Testis (tissue), 3 donors: ENCODE data around the gene SCFD2. TPM values are rescaled to one million over a fixed set of nuclear protein-coding genes. Genes with fewer than 3 reads are reported as not detected.
"Not testable (repeated sequence)": the region's sequence is repeated elsewhere in the genome, so short reads cannot be mapped to it uniquely, and the experiment has no call there.

Experiments used
- DNase-seq: peaks from one replicate; pipeline ENCODE4 v3.0.0-alpha.2; 2019
- H3K27ac ChIP-seq, 2 donors: fragments of 200-600 bp; sonication (generic); one replicate each; pipeline ENCODE4 v1.5.1; 2019
- H3K27me3 ChIP-seq: fragments of 200-600 bp; sonication (generic); one replicate; pipeline ENCODE4 v1.5.1; 2019
- H3K36me3 ChIP-seq: fragments of 200-600 bp; sonication (generic); one replicate; pipeline ENCODE4 v1.5.1; 2017; ENCODE audit warnings: low read depth; ENCODE audit errors: missing control alignments
- H3K4me1 ChIP-seq: fragments of 200-600 bp; sonication (generic); one replicate; pipeline ENCODE4 v1.5.1; 2019
- H3K4me3 ChIP-seq, 2 donors: fragments of 200-600 bp; sonication (generic); one replicate each; pipeline ENCODE4 v1.5.1; 2017 to 2019
- H3K9me3 ChIP-seq: fragments of 200-600 bp; sonication (generic); one replicate; pipeline ENCODE4 v1.5.1; 2017
- CTCF ChIP-seq, 3 experiments: fragments of 450-650 bp in 2 of 3; fragments of 200-600 bp in 1 of 3; sonication (generic) in 1 of 3; IDR thresholded peaks; one replicate each; pipeline ENCODE4 v1.5.1; 2016 to 2019; ENCODE audit warnings: antibody characterized with exemption in 3 of 3, mild to moderate bottlenecking in 2 of 3, moderate library complexity in 1 of 3
- POLR2A ChIP-seq: fragments of 450-650 bp; IDR thresholded peaks from one replicate; pipeline ENCODE4 v1.6.1; 2017; ENCODE audit warnings: antibody characterized with exemption, mild to moderate bottlenecking, moderate library complexity
- WGBS, 2 donors: methylation state at CpG; one replicate each; pipeline ENCODE4 v1.1.5; 2018; 5-methylcytosine and 5-hydroxymethylcytosine counted together
- intact Hi-C: fragments of 100-400 bp; cut with DNase I; formaldehyde crosslinking; loops from one replicate; pipeline ENCODE4 v1.15.1; 2023; ENCODE audit warnings: low total_unique reads
- polyA plus RNA-seq: library from polyadenylated mRNA; stranded (reverse); fragments of 350-450 nt; fragmentation: Illumina TruSeq; extraction: RNeasy Lipid Tissue Mini Kit (QIAGEN cat#74804); gene quantifications from one replicate; pipeline ENCODE4 v1.2.3, GENCODE V29; 2014; ENCODE audit warnings: low read depth, low replicate concordance; ENCODE audit not compliant: insufficient read depth
- total RNA-seq, 2 donors: library from RNA; depleted of rRNA; stranded (reverse); fragments of >200 nt; gene quantifications; one replicate each; pipeline ENCODE4 v1.2.3, GENCODE V29; 2016

The SCFD2 gene
- total and polyA plus RNA-seq, 3 donors from 2014 or later: 6.0 to 24.5 (median 21.3) TPM

GRCh38 chr4:53186714-53187358 lies 179.0 kb downstream of the SCFD2 start:
- no peaks in the 10 kb centered on the region for H3K36me3 ChIP-seq
- H3K9me3 ChIP-seq: no peaks in the 10 kb centered on the region
- intact Hi-C loops: no loop called here
- H3K4me3 ChIP-seq: no peak overlapping the region
- 87 to 91% methylated on average over 4 of the region's 4 CpGs for WGBS, 2 donors
- no peak overlapping the region for H3K27ac ChIP-seq
- peaks cover 6% of the 10 kb centered on the region for H3K4me1 ChIP-seq
- DNase-seq: no peak
- no peak for TF ChIP-seq POLR2A
- no peak for TF ChIP-seq CTCF (IDR thresholded peaks at IDR 0.05)
- no peaks in the 10 kb centered on the region for H3K27me3 ChIP-seq

DNA sequence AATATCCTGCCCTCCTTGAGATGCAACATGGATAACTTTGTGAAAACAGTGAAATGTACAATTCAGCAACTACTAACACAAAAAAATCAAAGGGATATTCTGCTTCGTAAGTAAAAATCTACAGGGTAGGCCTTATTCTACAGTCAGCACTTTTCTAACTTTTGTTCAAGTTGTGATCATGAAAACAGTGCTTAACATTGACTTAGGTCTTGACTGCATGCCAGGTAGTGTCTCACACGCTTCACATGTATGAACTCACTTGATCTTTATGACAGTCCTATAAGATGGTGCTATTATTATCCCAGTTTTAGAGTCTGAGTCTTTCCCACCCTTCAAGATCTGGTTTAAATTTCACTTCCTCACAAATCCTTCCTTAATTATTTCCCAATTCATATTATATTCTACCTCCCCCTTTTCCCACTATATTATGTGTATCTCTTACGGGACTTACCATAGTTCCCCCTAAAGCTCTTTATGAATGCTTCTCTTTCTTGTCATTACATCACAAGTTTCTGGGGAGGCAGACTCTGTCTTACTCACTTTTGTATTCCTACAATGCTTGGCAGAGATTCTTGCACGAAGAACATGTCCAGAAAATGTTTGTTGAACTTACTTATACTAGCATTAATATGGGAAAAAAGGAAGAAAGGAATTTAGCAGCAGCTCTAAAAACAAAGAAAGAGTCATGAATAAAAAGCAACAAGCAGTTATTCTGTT lies 179.8 kb downstream of the SCFD2 start:
- no peak for DNase-seq
- intact Hi-C loops: no loop called here
- H3K36me3 ChIP-seq: no peaks in the 10 kb centered on the region
- no peak for TF ChIP-seq CTCF (IDR thresholded peaks at IDR 0.05)
- no peak for TF ChIP-seq POLR2A
- no peaks in the 10 kb centered on the region for H3K9me3 ChIP-seq
- peaks cover 6% of the 10 kb centered on the region for H3K4me1 ChIP-seq
- H3K27me3 ChIP-seq: no peaks in the 10 kb centered on the region
- WGBS, 2 donors: 74 to 75% methylated on average over 4 of the region's 4 CpGs
- H3K4me3 ChIP-seq: no peak overlapping the region
- no peak overlapping the region for H3K27ac ChIP-seq

DNA sequence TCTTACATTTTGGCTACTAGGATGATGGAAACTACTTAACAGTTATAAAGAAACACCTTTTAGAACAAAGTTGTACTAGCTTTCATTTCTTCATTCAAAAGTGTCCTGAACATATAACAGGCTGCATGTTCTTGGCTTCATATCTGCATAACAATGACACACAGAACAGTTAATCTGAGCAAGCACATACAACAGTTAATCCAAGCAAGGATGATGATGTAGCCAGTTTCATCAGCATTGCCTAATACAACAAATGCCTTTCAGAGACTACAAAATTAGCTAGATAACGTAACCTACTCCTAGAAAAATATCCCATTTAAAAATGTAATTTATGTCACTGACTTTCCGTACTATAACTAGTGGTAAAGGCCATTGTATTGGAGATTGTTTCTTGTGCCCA lies 182.1 kb downstream of the SCFD2 start:
- H3K36me3 ChIP-seq: no peaks in the 10 kb centered on the region
- H3K4me3 ChIP-seq: no peak overlapping the region
- no peaks in the 10 kb centered on the region for H3K9me3 ChIP-seq
- peaks cover 6% of the 10 kb centered on the region for H3K4me1 ChIP-seq
- 95% methylated on average over 2 of the region's 2 CpGs for WGBS, 2 donors
- TF ChIP-seq POLR2A (no peak), CTCF (IDR thresholded peaks at IDR 0.05) (no peak)
- H3K27ac ChIP-seq: no peak overlapping the region
- H3K27me3 ChIP-seq: no peaks in the 10 kb centered on the region
- intact Hi-C loops: no loop called here
- DNase-seq: no peak

- H3K27me3 ChIP-seq, H3K9me3 ChIP-seq, intact Hi-C loops, DNase-seq, H3K4me1 ChIP-seq, H3K36me3 ChIP-seq, H3K27ac ChIP-seq, H3K4me3 ChIP-seq: not testable (repeated sequence)
- 90 to 98% methylated on average over 4 of the region's 4 CpGs for WGBS, 2 donors
These were observed 188.1 kb downstream of the SCFD2 start for GRCh38 chr4:53177751-53178150.

DNA sequence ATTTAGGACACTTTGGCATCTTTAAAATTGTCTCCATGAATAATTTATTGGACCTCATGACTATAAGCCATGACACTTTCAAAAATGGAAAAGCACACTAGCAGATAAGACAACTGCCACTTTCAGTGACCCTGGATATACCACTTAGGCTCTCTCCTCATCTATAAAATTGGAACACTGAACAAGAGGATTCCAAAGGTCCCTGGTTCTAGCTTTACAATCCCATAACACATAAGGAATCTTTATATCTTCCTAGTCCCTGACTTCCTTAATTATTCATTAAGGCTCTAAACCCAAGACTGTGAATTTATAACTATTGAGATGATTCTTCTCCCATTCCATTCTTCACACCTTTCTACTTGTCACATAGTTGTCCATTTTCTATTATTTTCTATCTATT lies 190.2 kb downstream of the SCFD2 start:
- Histone ChIP-seq H3K27me3 (no peaks in the 10 kb centered on the region), H3K4me1 (no peaks in the 10 kb centered on the region), H3K4me3 (no peak overlapping the region), H3K9me3 (no peaks in the 10 kb centered on the region), H3K36me3 (no peaks in the 10 kb centered on the region), H3K27ac (no peak overlapping the region)
- no peak for DNase-seq
- intact Hi-C loops: no loop called here
- TF ChIP-seq POLR2A (no peak), CTCF (IDR thresholded peaks at IDR 0.05) (no peak)
